Right lobe of liver (tissue), 6 donors: Measurements from ENCODE around the gene IER5. TPM values are rescaled to one million over a fixed set of nuclear protein-coding genes. Genes with fewer than 3 reads are reported as not detected.

Experiments used
- ATAC-seq, 4 donors: fragments of 200-7000 bp; cut with Tn5 transposase; one replicate each; pipeline ENCODE4 v1.9.1; 2020; ENCODE audit warnings: mild to moderate bottlenecking in 4 of 4, moderate library complexity in 4 of 4
- DNase-seq, 3 donors: peaks; one replicate each; pipeline ENCODE4 v3.0.0-alpha.2; 2020
- H3K27ac ChIP-seq, 3 donors: fragments of 200-600 bp; one replicate each; pipeline ENCODE4 v1.8.0; 2022
- H3K27me3 ChIP-seq, 2 donors: fragments of 200-600 bp; one replicate each; pipeline ENCODE4 v1.8.0; 2022
- H3K36me3 ChIP-seq, 4 donors: fragments of 200-600 bp; sonication (generic) in 1 of 4; one replicate each; pipeline versions ENCODE4 v1.5.1 to v1.8.0; 2017 to 2022; ENCODE audit warnings: control low read depth in 1 of 4
- H3K4me1 ChIP-seq, 4 donors: fragments of 200-600 bp; sonication (generic) in 1 of 4; one replicate each; pipeline versions ENCODE4 v1.5.1 to v1.8.0; 2017 to 2022; ENCODE audit warnings: control low read depth in 1 of 4
- H3K4me3 ChIP-seq, 3 donors: fragments of 200-600 bp; one replicate each; pipeline ENCODE4 v1.8.0; 2022
- H3K9me3 ChIP-seq, 4 donors: fragments of 200-600 bp; sonication (generic) in 1 of 4; one replicate each; pipeline versions ENCODE4 v1.5.1 to v1.8.0; 2017 to 2022; ENCODE audit warnings: control low read depth in 1 of 4
- POLR2A ChIP-seq: fragments of 450-650 bp; IDR thresholded peaks from one replicate; pipeline ENCODE4 v1.6.1; 2017; ENCODE audit warnings: antibody characterized with exemption, mild to moderate bottlenecking
- WGBS: methylation state at CpG from one replicate; pipeline ENCODE4 v1.1.6; 2018; ENCODE audit warnings: low coverage, low lambda C conversion rate; ENCODE audit not compliant: insufficient coverage; ENCODE audit errors: missing lambda C conversion rate; 5-methylcytosine and 5-hydroxymethylcytosine counted together
- intact Hi-C, 2 donors: fragments of 100-400 bp; cut with DNase I; formaldehyde crosslinking; loops; one replicate each; pipeline versions ENCODE4 v1.11.2 to v1.14.1; 2022
- total RNA-seq, 6 experiments: library from RNA; depleted of rRNA in 2 of 6; stranded (reverse); fragments of >200 nt in 2 of 6; fragmentation: NEBNext Ultra II Directional in 3 of 6; extraction: Animal tissue kit (Norgen Biotek cat#: 25700) in 3 of 6; gene quantifications; one replicate each; pipeline versions ENCODE4 v1.1.0 to v1.2.4, GENCODE V29; 2016 to 2023
- TF ChIP-seq, protein P1 (sequence below), 4 donors: fragments of 200-600 bp in 3 of 4; fragments of 450-650 bp in 1 of 4; IDR thresholded peaks; one replicate each; pipeline versions ENCODE4 v1.5.1 to v1.8.0; 2016 to 2022; ENCODE audit warnings: antibody characterized with exemption in 4 of 4, mild to moderate bottlenecking in 2 of 4
- donor health status: DM: no; HTN: yes; CAD: no.
- donor health status: DM: no; HTN: no; CAD: no.
- donor health status: DM: no; HTN: no; CAD: no.
- donor health status: DM: no; HTN: yes; CAD: no.
- donor health status: DM: no; HTN: yes; CAD: no.

IER5 gene
- total RNA-seq, 6 experiments from 2014 or later, result 2.0 to 6.2 (median 3.4) TPM

DNA sequence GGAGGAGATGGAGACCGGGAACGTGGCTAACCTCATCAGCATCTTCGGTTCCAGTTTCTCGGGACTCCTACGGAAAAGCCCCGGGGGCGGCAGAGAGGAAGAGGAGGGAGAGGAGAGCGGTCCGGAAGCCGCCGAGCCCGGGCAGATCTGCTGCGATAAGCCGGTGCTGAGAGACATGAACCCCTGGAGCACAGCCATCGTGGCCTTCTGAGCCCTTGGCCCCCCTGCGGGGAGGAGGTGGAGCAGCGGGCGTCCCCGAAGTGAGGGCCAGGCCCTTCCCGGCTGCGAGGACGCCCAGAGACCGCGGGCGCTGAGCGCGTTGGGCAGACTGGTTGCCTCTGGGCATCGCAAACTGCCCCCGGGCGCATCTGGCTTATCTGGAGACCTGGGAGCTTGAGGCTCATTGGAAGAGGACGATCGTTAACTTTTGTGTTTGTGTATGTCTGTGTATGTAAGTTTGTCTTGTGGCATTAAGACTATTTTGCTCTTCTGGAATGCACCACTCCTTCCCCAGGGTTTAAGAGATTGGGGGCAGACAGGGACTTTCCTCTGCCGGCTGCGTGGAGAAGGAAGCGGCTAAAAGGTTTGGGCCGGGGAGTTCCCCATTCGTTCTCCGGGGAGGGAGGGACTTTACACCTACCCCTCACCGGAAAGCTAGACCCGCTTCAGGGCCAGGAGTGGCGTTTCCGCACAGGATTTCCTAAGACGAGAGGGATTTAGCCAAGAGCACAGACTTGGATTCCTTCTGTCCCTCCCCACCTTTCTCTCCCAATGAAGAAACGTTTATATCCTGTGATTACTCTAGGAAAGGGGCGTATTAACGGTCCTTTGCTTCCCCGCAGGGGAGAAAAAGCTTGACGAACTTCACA lies 1.4 kb downstream of the IER5 start:
- 0% methylated on average over 28 of the region's 48 CpGs for WGBS
- DNase-seq (peak; percentile 84 to 90 (median 85)), ATAC-seq (peak; percentile 58 to 73 (median 66))
- Histone ChIP-seq H3K9me3 (no peaks in the 10 kb centered on the region), H3K27ac (peak overlapping the region; percentile 65 to 92 (median 87)), H3K27me3 (no peaks in the 10 kb centered on the region), H3K4me1 (peaks cover 0 to 29% (median 8%) of the 10 kb centered on the region in 4 donors), H3K36me3 (no peaks in the 10 kb centered on the region), H3K4me3 (peak overlapping the region; percentile 68 to 75 (median 74))
- peak; percentile 40 for TF ChIP-seq POLR2A
- TF ChIP-seq, protein P1, sequence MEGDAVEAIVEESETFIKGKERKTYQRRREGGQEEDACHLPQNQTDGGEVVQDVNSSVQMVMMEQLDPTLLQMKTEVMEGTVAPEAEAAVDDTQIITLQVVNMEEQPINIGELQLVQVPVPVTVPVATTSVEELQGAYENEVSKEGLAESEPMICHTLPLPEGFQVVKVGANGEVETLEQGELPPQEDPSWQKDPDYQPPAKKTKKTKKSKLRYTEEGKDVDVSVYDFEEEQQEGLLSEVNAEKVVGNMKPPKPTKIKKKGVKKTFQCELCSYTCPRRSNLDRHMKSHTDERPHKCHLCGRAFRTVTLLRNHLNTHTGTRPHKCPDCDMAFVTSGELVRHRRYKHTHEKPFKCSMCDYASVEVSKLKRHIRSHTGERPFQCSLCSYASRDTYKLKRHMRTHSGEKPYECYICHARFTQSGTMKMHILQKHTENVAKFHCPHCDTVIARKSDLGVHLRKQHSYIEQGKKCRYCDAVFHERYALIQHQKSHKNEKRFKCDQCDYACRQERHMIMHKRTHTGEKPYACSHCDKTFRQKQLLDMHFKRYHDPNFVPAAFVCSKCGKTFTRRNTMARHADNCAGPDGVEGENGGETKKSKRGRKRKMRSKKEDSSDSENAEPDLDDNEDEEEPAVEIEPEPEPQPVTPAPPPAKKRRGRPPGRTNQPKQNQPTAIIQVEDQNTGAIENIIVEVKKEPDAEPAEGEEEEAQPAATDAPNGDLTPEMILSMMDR (IDR thresholded peaks at IDR 0.05), result no peak
- intact Hi-C loops, result loop anchor here (5.0 to 10.0 kb wide), 2 partner anchors 45 to 52 kb away; no protein-coding TSS in a partner anchor

DNA sequence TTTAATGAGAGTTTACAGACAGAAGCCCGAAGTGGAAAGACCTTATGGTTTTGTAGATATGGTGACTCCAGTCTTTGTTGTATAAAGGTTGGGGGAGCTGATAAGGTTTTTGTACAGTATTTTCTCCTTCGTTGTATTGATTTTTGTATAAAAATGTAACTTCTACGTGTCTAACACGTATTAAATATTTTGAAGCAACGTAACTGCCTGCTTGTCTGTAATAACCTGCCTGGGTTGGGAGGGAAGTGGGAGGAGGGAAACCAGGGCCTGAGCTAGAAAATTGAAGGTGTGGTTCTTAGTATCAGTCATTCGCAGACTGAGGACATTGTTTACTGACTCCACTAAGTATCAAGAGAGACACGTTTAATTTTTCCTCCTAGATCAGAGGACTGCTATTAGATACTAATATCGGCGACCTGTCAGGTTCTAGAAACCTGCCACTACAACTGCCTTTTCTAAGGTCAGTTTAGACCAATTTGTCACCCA lies 2.2 kb downstream of the IER5 start:
- ATAC-seq (peak in 1 of 4 donors; percentile 8), DNase-seq (no peak)
- Histone ChIP-seq H3K27me3 (no peaks in the 10 kb centered on the region), H3K36me3 (no peaks in the 10 kb centered on the region), H3K27ac (peak overlapping the region; percentile 65 to 92 (median 87)), H3K4me1 (peaks cover 0 to 29% (median 8%) of the 10 kb centered on the region in 4 donors), H3K9me3 (no peaks in the 10 kb centered on the region), H3K4me3 (peak overlapping the region; percentile 68 to 75 (median 74))
- TF ChIP-seq, protein P1 (IDR thresholded peaks at IDR 0.05), result no peak
- TF ChIP-seq POLR2A, result no peak
- intact Hi-C loops, result no loop called here
- 10% methylated on average over 9 of the region's 9 CpGs for WGBS

DNA sequence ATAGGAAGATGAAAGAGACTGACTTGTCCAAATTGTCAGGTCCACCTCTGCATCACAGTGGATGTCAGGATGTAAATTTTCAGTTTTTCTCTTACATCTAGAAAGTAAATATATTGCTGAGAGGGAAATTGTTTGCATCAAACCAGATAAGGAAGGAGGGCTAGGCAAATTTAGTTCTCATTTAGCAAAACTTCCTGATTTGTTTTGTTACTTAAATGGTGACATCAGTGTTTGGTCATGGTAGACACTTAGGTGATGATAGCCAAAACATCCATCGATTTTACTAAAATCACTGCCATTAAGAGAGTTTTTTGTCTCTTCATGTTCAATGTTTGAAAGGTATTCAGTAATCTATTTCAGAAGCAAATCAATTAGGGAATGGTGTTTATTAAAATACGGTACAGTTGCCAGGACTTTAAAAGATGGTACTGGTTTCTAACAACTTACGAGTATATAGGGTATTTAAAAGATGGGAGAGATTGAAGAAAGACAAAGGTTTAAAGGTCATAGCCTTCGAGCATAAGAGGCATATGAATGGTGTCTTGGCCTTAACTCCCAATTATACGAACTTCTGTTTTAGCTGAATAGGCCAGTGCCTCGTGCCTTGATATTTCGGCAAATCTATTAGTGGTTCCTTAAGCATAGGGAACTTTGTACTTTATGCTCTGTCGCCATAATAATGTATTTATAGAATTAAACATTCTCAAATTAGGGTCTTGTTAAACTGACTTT lies 3.0 kb downstream of the IER5 start:
- H3K27ac ChIP-seq, result peak overlapping the region in 1 of 3 donors; percentile 87
- no peak for TF ChIP-seq POLR2A
- TF ChIP-seq, protein P1 (IDR thresholded peaks at IDR 0.05), result no peak
- DNase-seq (no peak), ATAC-seq (no peak)
- no peaks in the 10 kb centered on the region for H3K27me3 ChIP-seq
- intact Hi-C loops, result no loop called here
- H3K9me3 ChIP-seq, result no peaks in the 10 kb centered on the region
- H3K36me3 ChIP-seq, result no peaks in the 10 kb centered on the region
- 85% methylated on average over 8 of the region's 8 CpGs for WGBS
- H3K4me1 ChIP-seq, result peaks cover 0 to 29% (median 8%) of the 10 kb centered on the region in 4 donors
- H3K4me3 ChIP-seq, result peak overlapping the region in 2 of 3 donors; percentile 68 to 74

DNA sequence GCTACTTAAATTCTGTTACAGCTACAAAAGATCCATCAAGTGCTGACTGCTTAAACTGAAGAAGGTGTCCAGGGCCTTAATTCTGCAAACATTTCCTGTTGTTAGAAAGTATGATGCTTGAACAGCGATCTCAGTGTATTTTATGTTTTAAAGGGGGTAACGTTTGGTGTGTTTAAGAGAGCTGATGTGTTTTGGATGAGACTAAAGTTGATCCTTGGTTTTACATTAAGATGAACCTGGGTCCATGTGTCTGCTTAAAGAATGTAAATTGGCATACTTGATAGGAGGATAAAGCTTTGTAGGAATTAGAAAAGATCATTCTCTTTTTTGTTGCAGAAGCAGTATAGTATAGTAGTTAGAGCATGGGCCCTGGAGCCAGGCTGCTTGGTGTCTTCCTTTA lies 3.6 kb downstream of the IER5 start:
- TF ChIP-seq, protein P1 (IDR thresholded peaks at IDR 0.05), result no peak
- no peak for TF ChIP-seq POLR2A
- no peak for DNase-seq
- H3K27me3 ChIP-seq, result no peaks in the 10 kb centered on the region
- H3K9me3 ChIP-seq, result no peaks in the 10 kb centered on the region
- WGBS, result 87% methylated on average over 2 of the region's 2 CpGs
- H3K4me1 ChIP-seq, result peaks cover 0 to 29% (median 8%) of the 10 kb centered on the region in 4 donors
- ATAC-seq, result no peak
- H3K27ac ChIP-seq, result peak overlapping the region in 1 of 3 donors; percentile 59
- no peaks in the 10 kb centered on the region for H3K36me3 ChIP-seq
- no peak overlapping the region for H3K4me3 ChIP-seq
- intact Hi-C loops, result no loop called here
